Measurements from ENCODE around the gene CHTOP. TPM values are rescaled to one million over a fixed set of nuclear protein-coding genes. Genes with fewer than 3 reads are reported as not detected.

The CHTOP gene
- total and polyA plus RNA-seq, 2 of the 13 experiments (the other 11 are each of a cell fraction or from before 2014, with no cell fraction given), result 38.0 to 51.9 TPM

GRCh38 chr1:153626904-153627714, 6.8 kb upstream of the CHTOP start, which contains the start of gene S100A13 (continued):
- TF ChIP-seq TRIM22 (IDR thresholded peaks at IDR 0.05) (no peak), ZNF629 (CRISPR knock-in tag; conservative IDR thresholded peaks at IDR 0.05) (peak; percentile 58; the same call in 1 of the 2 replicates), ELF3 (CRISPR knock-in tag; IDR thresholded peaks at IDR 0.05) (peak; percentile 36; the same call in 1 of the 2 replicates), POLR2A (IDR thresholded peaks at IDR 0.05; ENCODE audit: insufficient read depth in 1 of 2, low read depth in 2 of 2, low read length in 2 of 2) (peak; percentile 91 to 94), ZNF674 (CRISPR knock-in tag; IDR thresholded peaks at IDR 0.05; ENCODE audit: low read depth) (no peak), ONECUT2 (CRISPR knock-in tag; IDR thresholded peaks at IDR 0.05) (no peak; the same call in none of the 2 replicates), ZNF691 (CRISPR knock-in tag; IDR thresholded peaks at IDR 0.05; ENCODE audit: borderline replicate concordance, low read depth) (0 out of 2 replicates have a peak, but pooled peaks have one; percentile 55), ZNF513 (CRISPR knock-in tag; conservative IDR thresholded peaks at IDR 0.05) (no peak), YEATS4 (CRISPR knock-in tag; IDR thresholded peaks at IDR 0.05; ENCODE audit: borderline replicate concordance) (0 out of 2 replicates have a peak, but pooled peaks have one; percentile 52), POGZ (CRISPR knock-in tag; IDR thresholded peaks at IDR 0.05) (0 out of 2 replicates have a peak, but pooled peaks have one; percentile 31), FOXA3 (CRISPR knock-in tag; IDR thresholded peaks at IDR 0.05) (0 out of 2 replicates have a peak, but pooled peaks have one; percentile 12), NFYC (CRISPR knock-in tag; IDR thresholded peaks at IDR 0.05) (peak; percentile 29), HNF4A (CRISPR knock-in tag; IDR thresholded peaks at IDR 0.05) (0 out of 2 replicates have a peak, but pooled peaks have one; percentile 19), HIVEP1 (CRISPR knock-in tag; IDR thresholded peaks at IDR 0.05) (peak; percentile 51), MAF1 (CRISPR knock-in tag; IDR thresholded peaks at IDR 0.05; ENCODE audit: borderline replicate concordance) (0 out of 2 replicates have a peak, but pooled peaks have one; percentile 53), HNRNPH1 (optimal IDR thresholded peaks at IDR 0.05; ENCODE audit: low read depth, low read length) (no peak), ZNF572 (CRISPR knock-in tag; IDR thresholded peaks at IDR 0.05) (peak; percentile 41; the same call in 1 of the 2 replicates), TOE1 (CRISPR knock-in tag; IDR thresholded peaks at IDR 0.05) (no peak), ZNF878 (CRISPR knock-in tag; IDR thresholded peaks at IDR 0.05) (peak; percentile 52; the same call in 1 of the 2 replicates), SMAD1 (CRISPR knock-in tag; IDR thresholded peaks at IDR 0.05; ENCODE audit: borderline replicate concordance, low read depth) (0 out of 2 replicates have a peak, but pooled peaks have one; percentile 30), ATF5 (CRISPR knock-in tag; IDR thresholded peaks at IDR 0.05; ENCODE audit: low read depth) (no peak)

Data from HepG2 (cell line).